H1 (cell line): Measurements from ENCODE around the gene CBR3.

Source experiments
- CHD2 ChIP-seq: IDR thresholded peaks from 2 replicates; pipeline ENCODE4 v1.6.1; 2012; ENCODE audit warnings: low read length, improper control_type of control experiment
- CTCF ChIP-seq, 3 experiments: IDR thresholded peaks; 1 replicate in 2 of 3; 2 replicates in 1 of 3; pipeline versions ENCODE4 v1.5.1 to v1.6.1; 2011; ENCODE audit warnings: low read length in 3 of 3, mild to moderate bottlenecking in 3 of 3, inconsistent platforms in 2 of 3, low read depth in 1 of 3, moderate library complexity in 1 of 3; ENCODE audit not compliant: insufficient read depth in 1 of 3; ENCODE audit errors: control extremely low read depth in 1 of 3
- EZH2 ChIP-seq: fragments of 200-600 bp; sonication (generic); IDR thresholded peaks from 2 replicates; pipeline ENCODE4 v1.7.1; 2012; ENCODE audit warnings: low read depth, mild to moderate bottlenecking, moderate library complexity, low read length, inconsistent platforms; ENCODE audit not compliant: severe bottlenecking
- MAX ChIP-seq: IDR thresholded peaks from 2 replicates; pipeline ENCODE4 v1.6.1; 2012; ENCODE audit warnings: inconsistent platforms
- POLR2A ChIP-seq, 2 experiments: IDR thresholded peaks; 1 replicate in 1 of 2; 2 replicates in 1 of 2; pipeline ENCODE4 v1.6.1; 2011; ENCODE audit warnings: low read depth in 2 of 2, low read length in 2 of 2, mild to moderate bottlenecking in 2 of 2; ENCODE audit errors: control extremely low read depth in 1 of 2

DNA sequence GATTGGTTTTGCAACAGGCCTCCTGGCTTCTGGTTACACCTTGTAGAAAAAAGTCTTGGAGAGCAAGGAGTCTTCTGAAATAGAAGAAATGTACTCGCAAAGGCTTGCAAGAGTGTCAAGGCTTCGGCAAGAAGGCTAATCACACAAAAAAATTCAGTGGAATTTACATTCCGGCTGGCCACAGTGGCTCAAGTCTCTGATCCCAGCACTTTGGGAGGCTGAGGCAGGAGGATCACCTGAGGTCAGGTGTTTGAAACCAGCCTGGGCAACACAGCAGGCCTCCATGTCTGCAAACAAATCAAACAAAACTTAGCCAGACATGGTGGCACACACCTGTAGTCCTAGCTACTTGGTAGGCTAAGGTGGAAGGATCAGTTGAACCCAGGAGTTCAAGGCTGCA lies 14.0 kb downstream of the CBR3 start:
- TF ChIP-seq MAX (no peak), CHD2 (no peak), CTCF (IDR thresholded peaks at IDR 0.05; ENCODE audit: control extremely low read depth in 1 of 3, insufficient read depth in 1 of 3, low read depth in 1 of 3, low read length in 3 of 3) (no peak), EZH2 (no peak), POLR2A (IDR thresholded peaks at IDR 0.05; ENCODE audit: control extremely low read depth in 1 of 2, low read depth in 2 of 2, low read length in 2 of 2) (no peak)
